Measurements from ENCODE around the gene GRIN1.

GRIN1 gene

DNA sequence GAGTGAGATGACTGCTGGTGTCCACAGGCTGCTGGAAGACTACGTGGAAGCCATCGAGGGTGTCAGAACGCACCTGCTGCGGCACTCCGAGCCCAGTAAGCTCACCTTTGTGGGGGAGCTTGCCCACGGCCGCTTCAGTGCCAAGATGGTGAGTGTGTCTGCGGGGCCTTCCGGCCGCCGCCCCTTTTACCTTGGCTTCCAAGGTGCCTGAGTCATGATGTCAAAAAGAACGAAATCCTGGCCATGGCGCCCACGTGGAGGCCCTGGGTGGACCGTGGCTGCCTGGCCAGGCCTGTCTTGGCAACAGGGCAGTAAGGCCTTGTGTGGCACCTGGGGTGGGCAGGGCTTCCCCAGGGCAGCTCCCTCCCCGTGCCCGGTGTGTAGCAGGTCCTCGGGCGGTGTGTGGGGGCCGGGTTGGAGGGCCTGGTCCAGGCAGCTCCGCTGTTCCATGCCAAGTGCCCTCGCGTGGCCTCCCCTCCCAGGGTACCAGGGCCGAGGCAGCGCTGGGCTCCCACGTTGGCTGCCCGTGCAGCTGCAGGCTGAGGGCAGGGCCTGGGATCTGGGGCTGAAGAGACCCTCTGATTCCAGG, 32.2 kb upstream of the GRIN1 start:
- Histone ChIP-seq H3K4me3 (ENCODE audit: low read depth in 1 of 5, low read length in 5 of 5) (no peak overlapping the region), H3K9ac (ENCODE audit: low read length in 5 of 5) (no peak overlapping the region), H3K27me3 (ENCODE audit: control insufficient read depth in 5 of 5, insufficient read depth in 4 of 5, low read length in 5 of 5) (no peaks in the 10 kb centered on the region), H3K9me3 (ENCODE audit: control insufficient read depth in 5 of 5, low read length in 5 of 5) (no peaks in the 10 kb centered on the region), H3K36me3 (ENCODE audit: control insufficient read depth in 5 of 5, insufficient read depth in 5 of 5, low read length in 5 of 5) (peaks cover 0 to 99% (median 90%) of the 10 kb centered on the region in 5 donors), H3K4me1 (ENCODE audit: control insufficient read depth in 5 of 5, insufficient read depth in 5 of 5, low read length in 5 of 5) (no peaks in the 10 kb centered on the region), H3K27ac (ENCODE audit: low read depth, low read length) (no peak overlapping the region)

DNA sequence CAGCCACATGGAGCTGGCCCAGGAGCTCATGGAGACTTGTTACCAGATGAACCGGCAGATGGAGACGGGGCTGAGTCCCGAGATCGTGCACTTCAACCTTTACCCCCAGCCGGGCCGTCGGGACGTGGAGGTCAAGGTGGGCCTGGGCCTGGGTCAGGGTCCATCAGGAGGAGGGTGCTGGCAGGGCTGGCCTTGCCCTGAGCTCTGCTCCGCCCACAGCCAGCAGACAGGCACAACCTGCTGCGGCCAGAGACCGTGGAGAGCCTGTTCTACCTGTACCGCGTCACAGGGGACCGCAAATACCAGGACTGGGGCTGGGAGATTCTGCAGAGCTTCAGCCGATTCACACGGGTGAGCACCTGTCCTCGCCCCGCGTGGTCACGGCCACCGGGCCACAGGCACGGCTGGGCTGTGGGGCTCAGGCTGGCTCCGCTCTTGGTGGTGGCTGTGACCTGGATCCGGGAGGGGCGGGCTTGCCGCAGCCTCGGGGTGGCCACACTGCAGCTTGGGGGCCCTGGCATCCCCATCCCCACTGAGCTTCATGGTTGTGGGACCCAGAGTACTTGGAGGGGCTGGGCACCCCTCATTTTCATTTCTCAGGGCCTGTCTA, 31.5 kb upstream of the GRIN1 start:
- Histone ChIP-seq H3K4me3 (ENCODE audit: low read depth in 1 of 5, low read length in 5 of 5) (no peak overlapping the region), H3K4me1 (ENCODE audit: control insufficient read depth in 5 of 5, insufficient read depth in 5 of 5, low read length in 5 of 5) (no peaks in the 10 kb centered on the region), H3K27me3 (ENCODE audit: control insufficient read depth in 5 of 5, insufficient read depth in 4 of 5, low read length in 5 of 5) (no peaks in the 10 kb centered on the region), H3K9ac (ENCODE audit: low read length in 5 of 5) (no peak overlapping the region), H3K27ac (ENCODE audit: low read depth, low read length) (no peak overlapping the region), H3K9me3 (ENCODE audit: control insufficient read depth in 5 of 5, low read length in 5 of 5) (no peaks in the 10 kb centered on the region), H3K36me3 (ENCODE audit: control insufficient read depth in 5 of 5, insufficient read depth in 5 of 5, low read length in 5 of 5) (peaks cover 0 to 99% (median 88%) of the 10 kb centered on the region in 5 donors)

DNA sequence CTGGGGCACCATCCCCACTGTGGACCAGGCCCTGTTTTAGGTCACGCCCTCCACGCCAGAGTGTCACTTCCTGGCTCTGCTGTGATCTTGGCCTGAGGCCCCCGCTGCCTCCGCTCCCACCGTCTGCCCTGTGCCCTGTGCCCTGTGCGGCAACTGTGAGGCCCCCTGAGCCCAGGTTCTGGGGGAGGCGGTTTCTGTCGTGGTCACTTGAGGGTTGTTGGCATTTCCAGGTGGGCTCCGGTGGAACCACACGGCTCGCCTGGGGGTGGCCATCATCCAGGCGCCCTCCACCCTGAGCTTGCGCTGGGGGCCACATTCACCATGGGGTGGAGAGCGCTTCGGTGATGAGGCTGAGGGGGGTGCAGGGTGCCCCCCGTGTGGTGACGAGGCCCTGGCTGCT, 31.0 kb upstream of the GRIN1 start:
- Histone ChIP-seq H3K36me3 (ENCODE audit: control insufficient read depth in 5 of 5, insufficient read depth in 5 of 5, low read length in 5 of 5) (peaks cover 0 to 99% (median 88%) of the 10 kb centered on the region in 5 donors), H3K27ac (ENCODE audit: low read depth, low read length) (no peak overlapping the region)

DNA sequence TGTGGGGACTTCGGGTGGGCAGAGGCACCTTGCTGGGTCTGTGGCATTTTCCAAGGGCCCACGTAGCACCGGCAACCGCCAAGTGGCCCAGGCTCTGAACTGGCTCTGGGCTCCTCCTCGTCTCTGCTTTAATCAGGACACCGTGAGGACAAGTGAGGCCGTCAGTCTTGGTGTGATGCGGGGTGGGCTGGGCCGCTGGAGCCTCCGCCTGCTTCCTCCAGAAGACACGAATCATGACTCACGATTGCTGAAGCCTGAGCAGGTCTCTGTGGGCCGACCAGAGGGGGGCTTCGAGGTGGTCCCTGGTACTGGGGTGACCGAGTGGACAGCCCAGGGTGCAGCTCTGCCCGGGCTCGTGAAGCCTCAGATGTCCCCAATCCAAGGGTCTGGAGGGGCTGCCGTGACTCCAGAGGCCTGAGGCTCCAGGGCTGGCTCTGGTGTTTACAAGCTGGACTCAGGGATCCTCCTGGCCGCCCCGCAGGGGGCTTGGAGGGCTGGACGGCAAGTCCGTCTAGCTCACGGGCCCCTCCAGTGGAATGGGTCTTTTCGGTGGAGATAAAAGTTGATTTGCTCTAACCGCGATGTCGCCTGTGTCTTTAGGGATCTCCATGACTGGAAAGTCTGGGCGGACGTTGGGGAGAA, 30.2 kb upstream of the GRIN1 start:
- no peak overlapping the region for H3K27ac ChIP-seq (ENCODE audit: low read depth, low read length)
- no peaks in the 10 kb centered on the region for H3K27me3 ChIP-seq (ENCODE audit: control insufficient read depth in 5 of 5, insufficient read depth in 4 of 5, low read length in 5 of 5)
- peaks cover 0 to 95% (median 82%) of the 10 kb centered on the region in 5 donors for H3K36me3 ChIP-seq (ENCODE audit: control insufficient read depth in 5 of 5, insufficient read depth in 5 of 5, low read length in 5 of 5)
- no peaks in the 10 kb centered on the region for H3K9me3 ChIP-seq (ENCODE audit: control insufficient read depth in 5 of 5, low read length in 5 of 5)
- no peak overlapping the region for H3K9ac ChIP-seq (ENCODE audit: low read length in 5 of 5)
- peaks cover 0 to 7% (median 4%) of the 10 kb centered on the region in 5 donors for H3K4me1 ChIP-seq (ENCODE audit: control insufficient read depth in 5 of 5, insufficient read depth in 5 of 5, low read length in 5 of 5)
- no peak overlapping the region for H3K4me3 ChIP-seq (ENCODE audit: low read depth in 1 of 5, low read length in 5 of 5)

More for the DNA sequence above, 31.0 kb upstream of the GRIN1 start:
- Histone ChIP-seq H3K27me3 (ENCODE audit: control insufficient read depth in 5 of 5, insufficient read depth in 4 of 5, low read length in 5 of 5) (no peaks in the 10 kb centered on the region), H3K9me3 (ENCODE audit: control insufficient read depth in 5 of 5, low read length in 5 of 5) (no peaks in the 10 kb centered on the region), H3K4me3 (ENCODE audit: low read depth in 1 of 5, low read length in 5 of 5) (no peak overlapping the region), H3K9ac (ENCODE audit: low read length in 5 of 5) (no peak overlapping the region), H3K4me1 (ENCODE audit: control insufficient read depth in 5 of 5, insufficient read depth in 5 of 5, low read length in 5 of 5) (peaks cover 0 to under 1% (median 0%) of the 10 kb centered on the region in 5 donors)

DNA sequence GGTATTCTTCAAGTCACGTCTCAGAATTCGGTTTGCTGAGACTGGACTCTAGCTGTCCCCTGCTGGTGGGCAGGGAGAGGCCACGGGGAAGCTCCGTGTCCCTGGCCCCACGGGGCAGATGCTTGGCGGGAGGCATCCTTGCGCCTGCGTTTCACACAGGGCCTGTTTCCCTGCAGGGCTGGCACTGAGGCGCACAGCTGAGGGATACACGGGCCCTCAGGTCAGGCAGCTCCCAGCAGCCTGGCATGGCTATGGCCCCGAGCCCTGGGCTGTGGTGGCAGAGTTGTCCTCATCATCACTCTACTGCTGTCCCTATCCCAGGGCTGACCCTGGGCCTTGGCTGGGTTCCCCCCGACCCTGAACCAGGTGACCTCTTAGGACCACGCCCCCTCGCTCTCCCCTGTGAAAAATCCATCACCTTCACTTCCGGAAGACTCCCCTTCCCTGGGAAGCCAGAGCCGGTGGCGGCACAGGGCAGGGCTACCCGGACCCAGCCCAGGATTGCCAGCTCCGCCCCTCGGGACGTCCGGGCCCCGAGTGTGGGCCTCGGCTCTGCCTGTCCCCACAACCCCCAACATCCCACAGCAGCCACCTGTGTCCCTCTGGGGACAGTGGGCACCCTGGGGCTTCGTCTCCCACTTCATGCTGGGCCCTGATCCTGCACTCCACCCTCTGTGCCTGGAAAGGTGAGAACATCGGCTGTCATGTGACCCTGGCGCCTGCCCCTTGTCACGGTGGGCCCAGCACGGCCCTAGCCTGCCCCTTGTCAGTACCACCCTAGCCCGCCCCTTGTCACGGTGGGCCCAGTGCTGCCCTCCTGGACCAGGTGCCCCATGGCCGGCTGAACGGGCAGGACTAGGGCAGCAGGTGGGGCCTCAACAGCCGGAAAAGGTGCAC, 29.5 kb upstream of the GRIN1 start:
- Histone ChIP-seq H3K9ac (ENCODE audit: low read length in 5 of 5) (no peak overlapping the region), H3K4me3 (ENCODE audit: low read depth in 1 of 5, low read length in 5 of 5) (no peak overlapping the region), H3K36me3 (ENCODE audit: control insufficient read depth in 5 of 5, insufficient read depth in 5 of 5, low read length in 5 of 5) (peaks cover 0 to 87% (median 76%) of the 10 kb centered on the region in 5 donors), H3K9me3 (ENCODE audit: control insufficient read depth in 5 of 5, low read length in 5 of 5) (no peaks in the 10 kb centered on the region), H3K4me1 (ENCODE audit: control insufficient read depth in 5 of 5, insufficient read depth in 5 of 5, low read length in 5 of 5) (peaks cover 0 to 7% (median 4%) of the 10 kb centered on the region in 5 donors), H3K27ac (ENCODE audit: low read depth, low read length) (no peak overlapping the region), H3K27me3 (ENCODE audit: control insufficient read depth in 5 of 5, insufficient read depth in 4 of 5, low read length in 5 of 5) (no peaks in the 10 kb centered on the region)

DNA sequence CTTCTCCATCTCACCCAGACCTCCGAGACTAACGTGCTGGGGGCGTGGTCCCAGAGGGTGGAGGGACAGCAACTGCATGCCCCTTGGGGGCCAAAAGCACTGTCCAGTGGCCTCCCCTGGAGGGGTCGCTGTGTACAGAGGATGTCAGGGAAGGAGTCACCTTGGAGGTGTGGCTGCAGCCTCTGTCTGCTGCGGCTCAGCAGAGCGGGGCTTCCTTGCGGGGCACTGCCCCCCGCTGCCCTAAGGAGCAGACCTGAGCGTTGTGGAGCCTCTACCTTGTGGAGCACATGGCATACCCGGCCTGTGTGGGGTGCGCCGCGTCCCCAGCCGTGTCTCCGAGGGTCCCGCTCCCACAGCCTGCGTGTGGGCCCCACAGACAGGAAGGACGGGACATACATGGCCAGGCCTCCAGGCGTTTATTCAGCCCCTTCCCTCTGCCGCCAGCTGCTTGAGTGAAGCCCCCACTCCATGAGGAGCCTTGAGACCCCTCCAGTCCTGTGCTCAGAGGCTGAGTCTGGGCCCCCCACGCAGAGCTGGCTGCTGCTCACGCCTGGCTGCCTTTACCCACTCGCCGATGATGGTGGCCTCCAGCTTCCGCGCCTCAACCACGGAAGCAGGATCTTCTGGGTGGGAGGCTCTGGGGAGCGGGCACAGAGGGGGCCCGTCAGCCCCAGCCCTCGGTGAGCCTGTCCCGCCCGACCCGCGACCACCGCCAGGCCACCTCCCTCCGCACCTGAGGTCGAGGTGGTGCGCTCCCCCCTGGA, 28.6 kb upstream of the GRIN1 start:
- Histone ChIP-seq H3K9ac (ENCODE audit: low read length in 5 of 5) (no peak overlapping the region), H3K36me3 (ENCODE audit: control insufficient read depth in 5 of 5, insufficient read depth in 5 of 5, low read length in 5 of 5) (peaks cover 0 to 79% (median 68%) of the 10 kb centered on the region in 5 donors), H3K27ac (ENCODE audit: low read depth, low read length) (no peak overlapping the region)

DNA sequence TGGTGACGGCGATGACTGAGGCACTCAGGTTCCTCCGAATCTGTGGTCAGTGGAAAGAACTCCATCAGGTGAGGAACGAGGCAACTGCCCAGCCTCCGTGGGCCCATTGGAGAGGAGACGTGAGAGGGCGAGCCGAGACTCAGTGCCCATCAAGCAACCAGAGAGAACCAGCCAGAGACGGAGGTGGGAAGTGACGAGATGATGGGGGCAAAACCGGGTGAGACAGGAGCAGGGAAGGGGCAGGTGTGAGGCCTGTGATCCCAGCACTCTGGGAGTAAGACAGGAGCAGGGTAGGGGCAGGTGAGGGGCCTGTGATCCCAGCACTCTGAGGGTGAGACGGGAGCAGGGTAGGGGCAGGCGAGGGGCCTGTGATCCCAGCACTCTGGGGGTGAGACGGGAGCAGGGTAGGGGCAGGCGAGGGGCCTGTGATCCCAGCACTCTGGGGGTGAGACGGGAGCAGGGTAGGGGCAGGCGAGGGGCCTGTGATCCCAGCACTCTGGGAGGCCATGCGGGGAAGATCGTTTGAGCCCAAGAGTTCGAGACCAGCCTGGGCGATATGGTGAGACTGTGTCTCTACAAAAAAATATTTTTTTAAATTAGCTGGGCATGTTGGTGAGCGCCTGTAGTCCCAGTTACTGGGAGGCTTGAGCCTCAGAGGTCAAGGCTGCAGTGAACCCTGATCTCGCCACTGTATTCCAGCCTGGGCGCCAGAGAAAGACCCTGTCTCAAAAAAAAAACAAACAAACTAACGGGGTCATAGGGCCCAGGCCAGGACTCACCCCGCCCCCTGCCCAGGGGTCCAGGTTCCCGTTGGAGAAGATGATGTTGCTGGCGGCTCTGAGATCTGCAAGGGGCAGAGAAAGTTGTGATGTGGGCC, 27.8 kb upstream of the GRIN1 start:
- Histone ChIP-seq H3K36me3 (ENCODE audit: control insufficient read depth in 5 of 5, insufficient read depth in 5 of 5, low read length in 5 of 5) (peaks cover 0 to 71% (median 61%) of the 10 kb centered on the region in 5 donors), H3K27ac (ENCODE audit: low read depth, low read length) (no peak overlapping the region), H3K4me1 (ENCODE audit: control insufficient read depth in 5 of 5, insufficient read depth in 5 of 5, low read length in 5 of 5) (peaks cover 0 to 19% (median 13%) of the 10 kb centered on the region in 5 donors), H3K9me3 (ENCODE audit: control insufficient read depth in 5 of 5, low read length in 5 of 5) (no peaks in the 10 kb centered on the region), H3K9ac (ENCODE audit: low read length in 5 of 5) (no peak overlapping the region), H3K27me3 (ENCODE audit: control insufficient read depth in 5 of 5, insufficient read depth in 4 of 5, low read length in 5 of 5) (peaks cover 0 to 3% (median 0%) of the 10 kb centered on the region in 5 donors), H3K4me3 (ENCODE audit: low read depth in 1 of 5, low read length in 5 of 5) (no peak overlapping the region)

More for the DNA sequence above, 28.6 kb upstream of the GRIN1 start:
- H3K4me1 ChIP-seq (ENCODE audit: control insufficient read depth in 5 of 5, insufficient read depth in 5 of 5, low read length in 5 of 5) = peaks cover 0 to 15% (median 11%) of the 10 kb centered on the region in 5 donors
- no peak overlapping the region for H3K4me3 ChIP-seq (ENCODE audit: low read depth in 1 of 5, low read length in 5 of 5)
- H3K9me3 ChIP-seq (ENCODE audit: control insufficient read depth in 5 of 5, low read length in 5 of 5) = no peaks in the 10 kb centered on the region
- H3K27me3 ChIP-seq (ENCODE audit: control insufficient read depth in 5 of 5, insufficient read depth in 4 of 5, low read length in 5 of 5) = peaks cover 0 to under 1% (median 0%) of the 10 kb centered on the region in 5 donors

DNA sequence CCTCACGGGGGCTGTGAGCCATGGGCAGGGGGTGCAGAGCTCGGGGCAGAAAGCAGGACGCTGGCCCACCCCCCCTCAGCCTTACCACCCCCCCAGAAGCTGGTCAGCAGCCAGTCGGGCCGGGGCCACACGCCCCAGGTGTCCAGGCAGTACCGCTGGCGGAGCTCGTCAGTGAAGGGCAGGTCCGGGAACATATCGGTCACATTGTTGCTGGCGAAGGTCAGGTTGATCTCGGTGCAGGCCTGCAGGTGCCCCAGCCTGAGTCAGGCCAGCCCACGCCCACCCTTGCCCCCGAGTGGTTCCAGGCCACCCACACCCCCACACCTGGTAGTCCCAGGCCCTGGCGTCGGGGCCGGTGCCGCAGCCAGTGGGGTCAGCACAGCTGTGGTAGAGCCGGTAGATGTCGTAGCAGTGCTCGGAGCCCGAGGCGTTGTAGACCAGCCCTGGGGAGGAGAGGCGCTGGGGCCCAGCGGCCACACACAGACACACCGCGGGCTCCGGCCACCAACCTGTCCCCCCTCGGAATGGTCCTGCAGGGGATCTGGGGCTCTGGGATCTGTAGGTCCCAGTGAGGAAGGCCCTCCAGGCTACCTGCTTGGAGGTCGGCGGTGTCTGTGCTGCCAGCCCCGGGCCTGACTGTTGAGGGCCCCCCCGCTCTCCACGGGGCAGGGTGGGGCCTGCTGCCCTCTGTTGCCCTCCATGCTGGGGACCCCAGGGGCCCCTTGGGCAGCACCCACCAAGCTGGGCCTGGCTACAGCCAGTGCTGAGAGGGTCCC, 27.0 kb upstream of the GRIN1 start:
- H3K4me3 ChIP-seq (ENCODE audit: low read depth in 1 of 5, low read length in 5 of 5) = no peak overlapping the region
- H3K4me1 ChIP-seq (ENCODE audit: control insufficient read depth in 5 of 5, insufficient read depth in 5 of 5, low read length in 5 of 5) = peaks cover 0 to 25% (median 18%) of the 10 kb centered on the region in 5 donors
- H3K27ac ChIP-seq (ENCODE audit: low read depth, low read length) = no peak overlapping the region
- H3K9me3 ChIP-seq (ENCODE audit: control insufficient read depth in 5 of 5, low read length in 5 of 5) = no peaks in the 10 kb centered on the region
- H3K27me3 ChIP-seq (ENCODE audit: control insufficient read depth in 5 of 5, insufficient read depth in 4 of 5, low read length in 5 of 5) = peaks cover 0 to 3% (median 0%) of the 10 kb centered on the region in 5 donors
- no peak overlapping the region for H3K9ac ChIP-seq (ENCODE audit: low read length in 5 of 5)
- peaks cover 0 to 64% (median 54%) of the 10 kb centered on the region in 5 donors for H3K36me3 ChIP-seq (ENCODE audit: control insufficient read depth in 5 of 5, insufficient read depth in 5 of 5, low read length in 5 of 5)

Data from subcutaneous abdominal adipose tissue (tissue), 5 donors.